ENCODE measurements around the gene TEX2.

Gene TEX2

GRCh38 chr17:64153565-64154312 lies 109.3 kb downstream of the TEX2 start:
- TF ChIP-seq EGR1 (IDR thresholded peaks at IDR 0.05), result no peak
- TF ChIP-seq CEBPB (IDR thresholded peaks at IDR 0.05), result no peak
- TF ChIP-seq EP300 (IDR thresholded peaks at IDR 0.05; ENCODE audit: borderline replicate concordance), result no peak
- no peak for TF ChIP-seq YY1 (IDR thresholded peaks at IDR 0.05; ENCODE audit: low read depth)
- no peak for TF ChIP-seq CREB1 (IDR thresholded peaks at IDR 0.05; ENCODE audit: low read depth)
- no peak for TF ChIP-seq USF1 (IDR thresholded peaks at IDR 0.05)
- no peak for TF ChIP-seq TCF12 (IDR thresholded peaks at IDR 0.05; ENCODE audit: low read depth)
- TF ChIP-seq FOXM1 (IDR thresholded peaks at IDR 0.05; ENCODE audit: borderline replicate concordance, low read depth), result no peak
- TF ChIP-seq TEAD4 (IDR thresholded peaks at IDR 0.05), result no peak
- TF ChIP-seq MAX (IDR thresholded peaks at IDR 0.05), result no peak
- no peak for TF ChIP-seq NFIC (IDR thresholded peaks at IDR 0.05)

GRCh38 chr17:64152428-64153125 lies 110.5 kb downstream of the TEX2 start:
- TF ChIP-seq MAX (IDR thresholded peaks at IDR 0.05) (no peak), ZBTB7A (IDR thresholded peaks at IDR 0.05; ENCODE audit: low read depth) (no peak), YY1 (IDR thresholded peaks at IDR 0.05; ENCODE audit: low read depth) (no peak), TCF12 (IDR thresholded peaks at IDR 0.05; ENCODE audit: low read depth) (no peak), USF1 (IDR thresholded peaks at IDR 0.05) (no peak), EP300 (IDR thresholded peaks at IDR 0.05; ENCODE audit: borderline replicate concordance) (no peak), FOXM1 (IDR thresholded peaks at IDR 0.05; ENCODE audit: borderline replicate concordance, low read depth) (no peak), CREB1 (IDR thresholded peaks at IDR 0.05; ENCODE audit: low read depth) (no peak), REST (IDR thresholded peaks at IDR 0.05; ENCODE audit: low read depth) (no peak), CEBPB (IDR thresholded peaks at IDR 0.05) (no peak), TAF1 (IDR thresholded peaks at IDR 0.05; ENCODE audit: low read depth) (no peak), NFIC (IDR thresholded peaks at IDR 0.05) (no peak), RAD21 (IDR thresholded peaks at IDR 0.05; ENCODE audit: low read depth) (no peak), EGR1 (IDR thresholded peaks at IDR 0.05) (no peak), TEAD4 (IDR thresholded peaks at IDR 0.05) (no peak)

- no peak for TF ChIP-seq CREB1 (IDR thresholded peaks at IDR 0.05; ENCODE audit: low read depth)
- TF ChIP-seq MAX (IDR thresholded peaks at IDR 0.05), result no peak
- no peak for TF ChIP-seq YY1 (IDR thresholded peaks at IDR 0.05; ENCODE audit: low read depth)
- TF ChIP-seq REST (IDR thresholded peaks at IDR 0.05; ENCODE audit: low read depth), result no peak
- no peak for TF ChIP-seq EGR1 (IDR thresholded peaks at IDR 0.05)
- TF ChIP-seq EP300 (IDR thresholded peaks at IDR 0.05; ENCODE audit: borderline replicate concordance), result no peak
- TF ChIP-seq TAF1 (IDR thresholded peaks at IDR 0.05; ENCODE audit: low read depth), result no peak
- TF ChIP-seq CEBPB (IDR thresholded peaks at IDR 0.05), result no peak
- TF ChIP-seq FOXM1 (IDR thresholded peaks at IDR 0.05; ENCODE audit: borderline replicate concordance, low read depth), result no peak
- TF ChIP-seq USF1 (IDR thresholded peaks at IDR 0.05), result no peak
- TF ChIP-seq ZBTB7A (IDR thresholded peaks at IDR 0.05; ENCODE audit: low read depth), result no peak
- TF ChIP-seq RAD21 (IDR thresholded peaks at IDR 0.05; ENCODE audit: low read depth), result no peak
- TF ChIP-seq TCF12 (IDR thresholded peaks at IDR 0.05; ENCODE audit: low read depth), result no peak
These were observed 112.1 kb downstream of the TEX2 start for GRCh38 chr17:64151016-64151368.

GRCh38 chr17:64150237-64151015 lies 112.6 kb downstream of the TEX2 start:
- no peak for TF ChIP-seq CEBPB (IDR thresholded peaks at IDR 0.05)
- TF ChIP-seq NFIC (IDR thresholded peaks at IDR 0.05), result no peak
- TF ChIP-seq EP300 (IDR thresholded peaks at IDR 0.05; ENCODE audit: borderline replicate concordance), result no peak
- no peak for TF ChIP-seq TEAD4 (IDR thresholded peaks at IDR 0.05)
- no peak for TF ChIP-seq CREB1 (IDR thresholded peaks at IDR 0.05; ENCODE audit: low read depth)
- TF ChIP-seq EGR1 (IDR thresholded peaks at IDR 0.05), result no peak
- no peak for TF ChIP-seq YY1 (IDR thresholded peaks at IDR 0.05; ENCODE audit: low read depth)
- TF ChIP-seq TCF12 (IDR thresholded peaks at IDR 0.05; ENCODE audit: low read depth), result no peak
- TF ChIP-seq FOXM1 (IDR thresholded peaks at IDR 0.05; ENCODE audit: borderline replicate concordance, low read depth), result no peak
- TF ChIP-seq ZBTB7A (IDR thresholded peaks at IDR 0.05; ENCODE audit: low read depth), result no peak
- TF ChIP-seq TAF1 (IDR thresholded peaks at IDR 0.05; ENCODE audit: low read depth), result no peak
- TF ChIP-seq MAX (IDR thresholded peaks at IDR 0.05), result no peak
- TF ChIP-seq USF1 (IDR thresholded peaks at IDR 0.05), result no peak
- no peak for TF ChIP-seq RAD21 (IDR thresholded peaks at IDR 0.05; ENCODE audit: low read depth)
- TF ChIP-seq REST (IDR thresholded peaks at IDR 0.05; ENCODE audit: low read depth), result no peak
